PC-9 (cell line): Measurements from ENCODE around the gene UQCR10.

Experiments used
- EZH2 ChIP-seq: fragments of 200-600 bp; sonication (generic); IDR thresholded peaks from 2 replicates; pipeline ENCODE4 v1.8.0; 2017; ENCODE audit warnings: antibody characterized with exemption, low read depth
- TF ChIP-seq, protein P1 (sequence below): fragments of 200-600 bp; sonication (generic); conservative IDR thresholded peaks from 2 replicates; pipeline ENCODE4 v1.6.1; 2017; ENCODE audit warnings: mixed run types, antibody characterized with exemption, mild to moderate bottlenecking, moderate library complexity

DNA sequence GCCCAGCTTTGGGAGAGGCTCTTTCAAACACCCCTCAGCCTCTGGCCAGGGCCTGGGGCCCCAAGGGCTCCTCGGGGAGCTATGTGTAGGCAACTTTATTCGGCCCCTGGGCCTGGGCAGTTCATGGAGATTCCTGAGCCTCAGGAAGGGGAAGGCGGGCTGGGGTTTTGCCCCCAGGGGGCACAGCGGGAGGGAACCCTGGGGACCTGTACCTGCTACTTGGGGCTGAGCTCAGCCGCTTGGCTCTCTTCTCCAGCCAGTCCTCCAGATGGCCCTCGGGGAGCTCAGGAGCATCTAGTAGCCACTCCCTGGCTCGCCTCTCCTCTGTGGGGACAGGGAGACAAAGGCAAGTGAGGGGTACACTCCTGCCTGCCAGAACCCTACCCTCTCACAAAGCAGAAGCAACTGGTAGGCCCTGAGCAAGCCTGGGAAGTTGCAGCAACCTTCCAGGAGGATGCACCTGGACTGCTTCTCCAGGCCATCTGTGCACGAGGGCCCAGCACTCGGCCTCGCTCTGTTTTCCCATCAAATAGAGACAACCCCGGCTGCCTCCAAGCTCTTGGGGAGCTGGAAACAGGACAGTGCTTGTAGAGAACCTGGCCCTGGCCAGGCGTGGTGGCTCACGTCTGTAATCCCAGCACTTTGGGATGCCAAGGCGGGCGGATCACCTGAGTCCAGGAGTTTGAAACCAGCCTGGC is 28.9 kb upstream of the UQCR10 start:
- TF ChIP-seq, protein P1, sequence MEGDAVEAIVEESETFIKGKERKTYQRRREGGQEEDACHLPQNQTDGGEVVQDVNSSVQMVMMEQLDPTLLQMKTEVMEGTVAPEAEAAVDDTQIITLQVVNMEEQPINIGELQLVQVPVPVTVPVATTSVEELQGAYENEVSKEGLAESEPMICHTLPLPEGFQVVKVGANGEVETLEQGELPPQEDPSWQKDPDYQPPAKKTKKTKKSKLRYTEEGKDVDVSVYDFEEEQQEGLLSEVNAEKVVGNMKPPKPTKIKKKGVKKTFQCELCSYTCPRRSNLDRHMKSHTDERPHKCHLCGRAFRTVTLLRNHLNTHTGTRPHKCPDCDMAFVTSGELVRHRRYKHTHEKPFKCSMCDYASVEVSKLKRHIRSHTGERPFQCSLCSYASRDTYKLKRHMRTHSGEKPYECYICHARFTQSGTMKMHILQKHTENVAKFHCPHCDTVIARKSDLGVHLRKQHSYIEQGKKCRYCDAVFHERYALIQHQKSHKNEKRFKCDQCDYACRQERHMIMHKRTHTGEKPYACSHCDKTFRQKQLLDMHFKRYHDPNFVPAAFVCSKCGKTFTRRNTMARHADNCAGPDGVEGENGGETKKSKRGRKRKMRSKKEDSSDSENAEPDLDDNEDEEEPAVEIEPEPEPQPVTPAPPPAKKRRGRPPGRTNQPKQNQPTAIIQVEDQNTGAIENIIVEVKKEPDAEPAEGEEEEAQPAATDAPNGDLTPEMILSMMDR: no peak
- no peak for TF ChIP-seq EZH2
